Activated naive CD4-positive, alpha-beta T cell treated with anti-CD3 and anti-CD28 coated beads for 36 hours (primary cell): Measurements from ENCODE around the gene ZGPAT. TPM values are rescaled to one million over a fixed set of nuclear protein-coding genes. Genes with fewer than 3 reads are reported as not detected.
"Not testable (repeated sequence)": the region's sequence is repeated elsewhere in the genome, so short reads cannot be mapped to it uniquely, and the experiment has no call there.

ENCODE experiments used
- CTCF ChIA-PET: fragments of 350-600 bp; sonication (Branson Sonifier 250); formaldehyde crosslinking; loops from one replicate; lab custom pipeline; 2021; ENCODE audit warnings: antibody characterized with exemption; lab: Charles Lee
- DNase-seq: peaks from one replicate; pipeline ENCODE4 v3.0.0-alpha.2; 2020
- H3K27ac Mint-ChIP-seq: one replicate; pipeline ENCODE4 v1.8.0; 2021; ENCODE audit warnings: mild to moderate bottlenecking, mixed read lengths
- H3K27me3 Mint-ChIP-seq: one replicate; pipeline ENCODE4 v1.8.0; 2021; ENCODE audit warnings: low read depth, mixed read lengths
- H3K36me3 Mint-ChIP-seq: one replicate; pipeline ENCODE4 v1.8.0; 2021; ENCODE audit warnings: low read depth, mixed read lengths
- H3K4me1 Mint-ChIP-seq: one replicate; pipeline ENCODE4 v1.8.0; 2021; ENCODE audit warnings: low read depth, mixed read lengths
- H3K4me3 Mint-ChIP-seq: one replicate; pipeline ENCODE4 v1.8.0; 2021; ENCODE audit warnings: mild to moderate bottlenecking, moderate library complexity, mixed read lengths
- H3K9me3 Mint-ChIP-seq: one replicate; pipeline ENCODE4 v1.8.0; 2021; ENCODE audit warnings: mixed read lengths
- intact Hi-C: fragments of 100-400 bp; cut with micrococcal nuclease; formaldehyde crosslinking; loops from one replicate; pipeline ENCODE4 v1.15.1; 2023
- total RNA-seq, 2 experiments: library from RNA; stranded (reverse); gene quantifications; one replicate each; pipeline ENCODE4 v1.2.3, GENCODE V29; 2021

ZGPAT gene
- 10 to 100 TPM; 15.3 to 18.0 TPM for total RNA-seq

DNA sequence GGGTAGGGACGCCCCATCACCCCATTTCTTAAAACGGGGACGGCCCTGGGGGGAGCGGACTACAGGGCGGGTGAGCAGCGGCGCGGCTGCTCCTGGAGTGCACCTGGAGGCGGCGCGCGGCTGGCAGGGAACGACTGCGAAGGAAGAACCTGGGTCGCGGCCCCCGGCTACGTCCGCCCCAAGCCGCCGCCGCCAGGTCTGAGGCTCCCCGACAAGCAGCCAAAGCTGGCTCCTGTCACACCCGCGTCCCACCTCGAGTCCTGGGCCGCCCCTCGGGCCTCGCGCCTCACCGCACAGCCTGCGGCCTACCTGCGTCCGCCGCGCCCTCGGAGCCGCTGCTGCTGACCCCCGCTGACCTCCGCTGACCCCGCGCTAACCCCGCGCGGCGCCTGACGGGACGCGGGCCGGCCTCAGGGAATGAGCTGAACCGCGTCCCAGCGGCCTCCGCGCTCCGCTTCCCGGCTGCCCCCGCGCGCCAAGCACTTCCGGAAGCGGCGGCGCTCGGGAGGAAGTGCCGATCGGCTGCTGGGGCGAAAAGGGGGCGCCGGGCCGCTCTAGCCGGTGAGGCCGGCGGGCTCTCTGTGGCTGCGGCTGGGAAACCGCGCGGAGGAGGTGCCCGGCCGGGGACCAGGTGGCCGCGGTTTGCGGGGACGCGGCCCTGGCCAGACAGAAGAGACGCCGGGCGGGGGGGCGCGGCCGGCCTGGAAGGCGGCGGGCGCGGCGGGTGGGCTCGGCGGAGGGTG, at the start of gene ZGPAT, which contains the start of gene ARFRP1:
Gene ZGPAT, plus strand, starts transcription at position 482 of the 743 bp plus-strand sequence. CDS start 542 bp downstream, outside the sequence.
Gene ARFRP1, minus strand, starts transcription at position 419 of the 743 bp plus-strand sequence. CDS start 885 bp downstream, outside the sequence.
- CTCF ChIA-PET = interaction anchor here (0.6 to 1.9 kb wide), 13 partner anchors 10 to 188 kb away, joined by 3 to 15 read pairs (median 4); partner anchors contain the start of genes LIME1 and PTK6
- peaks cover 46% of the 10 kb centered on the region for H3K4me1 Mint-ChIP-seq
- H3K9me3 Mint-ChIP-seq = no peaks in the 10 kb centered on the region
- peak within 1 kb of the TSS; percentile 80 for H3K4me3 Mint-ChIP-seq
- H3K27ac Mint-ChIP-seq = peak within 1 kb of the TSS; percentile 86
- intact Hi-C loops = loop anchor here (1.0 to 2.0 kb wide), 7 partner anchors 29 to 249 kb away; partner anchors contain the start of genes GMEB2, LIME1, PTK6 and RTEL1
- H3K36me3 Mint-ChIP-seq = peaks cover 36% of the 10 kb centered on the region
- peak; percentile 90 for DNase-seq
- H3K27me3 Mint-ChIP-seq = no peaks in the 10 kb centered on the region

DNA sequence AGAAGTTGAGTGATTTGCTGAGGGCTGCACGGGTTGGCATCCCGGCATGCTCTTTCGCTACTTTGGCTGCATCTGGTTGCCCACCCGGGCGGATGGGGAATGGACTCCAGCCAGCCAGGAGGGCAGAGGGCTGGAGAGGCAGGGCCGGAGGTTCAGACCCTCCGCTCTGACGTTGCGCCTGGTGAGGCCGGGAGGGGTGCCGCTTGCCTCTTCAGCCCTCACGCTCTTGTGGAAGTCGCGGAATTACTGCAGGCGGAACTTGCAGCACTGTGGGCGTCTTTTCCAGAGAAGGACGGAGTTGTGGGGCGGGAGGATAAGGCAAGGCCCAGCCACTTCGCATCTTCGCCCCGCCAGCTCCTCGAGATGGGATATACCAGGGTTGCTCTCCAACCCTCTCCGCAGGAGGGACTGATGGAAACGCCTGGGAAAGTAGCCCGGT, 49.1 kb upstream of the ZGPAT start:
- CTCF ChIA-PET = interaction anchor here (0.8 kb wide), 1 partner anchor 17 kb away, joined by 5 read pairs; no protein-coding TSS in a partner anchor
- H3K4me1 Mint-ChIP-seq = peaks cover 37% of the 10 kb centered on the region
- peak overlapping the region; percentile 98 for H3K4me3 Mint-ChIP-seq
- H3K27me3 Mint-ChIP-seq = no peaks in the 10 kb centered on the region
- intact Hi-C loops = loop anchor here (1.0 to 10.0 kb wide), 8 partner anchors 28 to 406 kb away; partner anchors contain the start of genes ARFRP1, TCEA2 and UCKL1
- H3K27ac Mint-ChIP-seq = peak overlapping the region; percentile 93
- no peaks in the 10 kb centered on the region for H3K9me3 Mint-ChIP-seq
- H3K36me3 Mint-ChIP-seq = peaks cover 10% of the 10 kb centered on the region
- DNase-seq = no peak

GRCh38 chr20:63659370-63659769, 48.5 kb upstream of the ZGPAT start:
- CTCF ChIA-PET = no interaction called here
- H3K27ac Mint-ChIP-seq = no peak overlapping the region
- no peaks in the 10 kb centered on the region for H3K9me3 Mint-ChIP-seq
- peaks cover 31% of the 10 kb centered on the region for H3K4me1 Mint-ChIP-seq
- H3K27me3 Mint-ChIP-seq = no peaks in the 10 kb centered on the region
- no peak for DNase-seq
- peak overlapping the region; percentile 98 for H3K4me3 Mint-ChIP-seq
- intact Hi-C loops = loop anchor here (2.0 to 10.0 kb wide), 4 partner anchors 31 to 405 kb away; partner anchors contain the start of genes TCEA2 and UCKL1
- peaks cover 10% of the 10 kb centered on the region for H3K36me3 Mint-ChIP-seq

GRCh38 chr20:63660174-63660573, 47.7 kb upstream of the ZGPAT start:
- H3K9me3 Mint-ChIP-seq, H3K27ac Mint-ChIP-seq, H3K27me3 Mint-ChIP-seq, intact Hi-C loops, DNase-seq, CTCF ChIA-PET: not testable (repeated sequence)
- peaks cover 27% of the 10 kb centered on the region for H3K4me1 Mint-ChIP-seq
- peak overlapping the region; percentile 98 for H3K4me3 Mint-ChIP-seq
- peaks cover 13% of the 10 kb centered on the region for H3K36me3 Mint-ChIP-seq

- Mint-ChIP-seq H3K4me1 (peaks cover 27% of the 10 kb centered on the region), H3K4me3 (no peak overlapping the region), H3K36me3 (peaks cover 13% of the 10 kb centered on the region), H3K27me3 (no peaks in the 10 kb centered on the region), H3K9me3 (no peaks in the 10 kb centered on the region), H3K27ac (no peak overlapping the region)
- intact Hi-C loops = no loop called here
- no peak for DNase-seq
- CTCF ChIA-PET = interaction anchor here (1.5 kb wide), 1 partner anchor 124 kb away, joined by 3 read pairs; the partner anchor contains the start of gene PTK6
Measured at GRCh38 chr20:63660622-63661021, 47.2 kb upstream of the ZGPAT start.

DNA sequence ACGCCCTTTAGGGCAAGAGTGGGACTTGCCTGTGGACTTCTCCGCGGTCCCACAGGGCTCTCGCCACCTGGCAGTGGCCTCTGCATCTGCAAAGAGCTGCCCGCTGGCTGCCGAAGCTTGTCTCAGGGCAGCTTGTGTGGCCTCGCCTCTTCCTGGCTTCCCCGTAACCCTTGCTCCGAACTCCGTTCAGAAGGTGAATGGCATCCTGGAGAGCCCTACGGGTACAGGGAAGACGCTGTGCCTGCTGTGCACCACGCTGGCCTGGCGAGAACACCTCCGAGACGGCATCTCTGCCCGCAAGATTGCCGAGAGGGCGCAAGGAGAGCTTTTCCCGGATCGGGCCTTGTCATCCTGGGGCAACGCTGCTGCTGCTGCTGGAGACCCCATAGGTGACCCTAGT, 46.7 kb upstream of the ZGPAT start:
- DNase-seq = no peak
- no peak overlapping the region for H3K27ac Mint-ChIP-seq
- H3K27me3 Mint-ChIP-seq = no peaks in the 10 kb centered on the region
- H3K36me3 Mint-ChIP-seq = peaks cover 13% of the 10 kb centered on the region
- H3K4me1 Mint-ChIP-seq = peaks cover 27% of the 10 kb centered on the region
- no peak overlapping the region for H3K4me3 Mint-ChIP-seq
- intact Hi-C loops = no loop called here
- no peaks in the 10 kb centered on the region for H3K9me3 Mint-ChIP-seq
- CTCF ChIA-PET = interaction anchor here (1.5 kb wide), 1 partner anchor 124 kb away, joined by 3 read pairs; the partner anchor contains the start of gene PTK6

DNA sequence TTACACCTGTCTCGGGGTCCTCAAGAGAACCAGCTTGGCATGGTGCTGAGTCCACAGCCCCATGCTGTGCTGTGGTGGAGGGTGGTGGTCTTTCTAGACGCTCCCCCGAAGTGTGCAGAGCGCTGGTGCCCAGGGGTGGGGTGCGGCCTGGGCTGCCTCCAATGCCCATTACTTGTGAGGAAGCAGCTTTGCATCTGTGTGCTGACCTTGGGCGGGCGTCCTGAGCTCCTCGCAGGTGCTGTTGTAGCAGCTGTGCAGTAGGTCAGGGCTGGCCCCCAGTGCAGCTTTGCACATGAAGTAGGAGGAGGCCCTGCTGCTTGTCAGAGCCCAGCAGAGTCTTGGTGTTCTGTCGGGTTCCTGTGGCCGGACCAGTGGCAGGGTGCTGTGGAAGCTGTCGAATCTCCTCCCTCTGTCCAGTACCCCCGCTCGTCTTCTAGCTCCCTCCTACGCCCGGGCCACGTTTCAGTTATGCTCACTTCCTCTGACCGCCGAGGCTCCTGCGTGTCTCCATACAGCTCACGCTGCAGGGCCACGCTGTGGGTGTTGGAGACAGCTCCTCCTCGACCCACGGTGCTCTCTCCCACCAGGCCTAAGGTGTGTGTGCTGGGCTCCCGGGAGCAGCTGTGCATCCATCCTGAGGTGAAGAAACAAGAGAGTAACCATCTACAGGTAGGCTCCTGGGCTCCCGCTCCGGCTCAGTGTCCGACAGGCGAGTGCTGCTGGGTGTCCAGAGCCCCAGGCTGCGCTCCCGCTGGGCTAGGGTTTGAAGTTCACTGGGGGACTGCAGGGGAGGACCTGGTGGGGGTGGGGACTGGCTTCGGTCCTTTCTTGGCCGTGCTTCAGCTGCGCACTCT, 45.7 kb upstream of the ZGPAT start:
- CTCF ChIA-PET = interaction anchor here (1.5 kb wide), 1 partner anchor 125 kb away, joined by 3 read pairs; the partner anchor contains the start of gene PTK6
- Mint-ChIP-seq H3K27me3 (no peaks in the 10 kb centered on the region), H3K9me3 (no peaks in the 10 kb centered on the region), H3K4me1 (peaks cover 24% of the 10 kb centered on the region), H3K27ac (no peak overlapping the region), H3K4me3 (no peak overlapping the region), H3K36me3 (peaks cover 15% of the 10 kb centered on the region)
- no peak for DNase-seq
- intact Hi-C loops = no loop called here

DNA sequence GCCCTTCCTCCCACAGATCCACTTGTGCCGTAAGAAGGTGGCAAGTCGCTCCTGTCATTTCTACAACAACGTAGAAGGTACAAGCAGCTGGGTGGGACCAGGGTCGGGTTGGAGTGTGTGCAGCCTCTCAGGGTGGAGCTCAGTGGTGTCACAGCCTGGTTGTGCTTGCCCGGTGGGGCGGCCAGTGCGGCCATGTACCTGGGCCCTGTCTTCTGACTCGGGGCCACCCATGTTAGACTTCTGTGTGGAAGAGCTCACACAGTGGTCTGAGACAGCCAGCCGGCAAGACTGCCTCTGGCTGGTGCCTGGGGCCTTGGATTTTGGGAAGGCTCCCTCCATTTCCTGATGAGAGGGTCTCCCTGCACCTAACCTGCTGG, 45.0 kb upstream of the ZGPAT start:
- Mint-ChIP-seq H3K36me3 (peaks cover 17% of the 10 kb centered on the region), H3K9me3 (no peaks in the 10 kb centered on the region), H3K27me3 (no peaks in the 10 kb centered on the region), H3K4me1 (peaks cover 24% of the 10 kb centered on the region), H3K4me3 (no peak overlapping the region), H3K27ac (no peak overlapping the region)
- intact Hi-C loops = no loop called here
- CTCF ChIA-PET = no interaction called here
- DNase-seq = no peak

DNA sequence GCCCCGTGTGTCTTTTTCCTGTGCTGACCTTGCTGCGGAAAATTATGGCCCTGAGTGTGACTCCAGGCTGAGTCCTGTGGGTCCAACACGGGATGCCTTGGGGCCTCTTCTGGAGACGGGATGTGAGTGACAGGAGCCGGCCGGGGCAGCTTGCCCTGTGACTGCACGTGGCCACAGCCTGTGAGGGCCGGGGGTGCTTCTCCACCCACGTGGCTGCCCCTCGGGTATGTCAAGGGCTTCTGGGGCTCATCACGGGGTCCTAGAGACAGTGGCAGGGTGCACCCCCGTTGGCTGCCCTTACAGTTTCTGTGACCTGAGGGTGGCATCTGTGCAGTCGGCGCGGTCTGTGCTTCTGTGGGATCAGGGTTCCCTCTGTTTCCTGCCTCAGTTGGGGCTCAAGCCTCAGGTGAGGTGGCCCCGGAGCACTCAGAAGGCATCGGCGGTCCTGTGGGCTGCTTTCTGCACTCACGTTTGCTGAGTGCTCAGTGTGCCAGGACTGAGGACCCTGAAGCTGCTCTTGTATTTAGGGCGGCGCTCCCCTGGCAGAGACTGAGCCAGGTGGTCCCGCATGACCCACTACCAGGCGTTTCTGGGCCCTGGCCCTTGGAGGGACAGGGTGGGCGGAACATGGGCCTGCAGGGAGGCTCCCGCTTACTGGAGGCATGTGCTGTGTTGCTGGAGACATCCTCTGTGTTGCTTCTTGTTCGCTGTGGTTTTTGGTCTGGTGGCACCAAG, 44.3 kb upstream of the ZGPAT start:
- intact Hi-C loops = no loop called here
- Mint-ChIP-seq H3K9me3 (no peaks in the 10 kb centered on the region), H3K36me3 (peaks cover 20% of the 10 kb centered on the region), H3K4me1 (peaks cover 19% of the 10 kb centered on the region), H3K27me3 (no peaks in the 10 kb centered on the region), H3K27ac (no peak overlapping the region), H3K4me3 (no peak overlapping the region)
- CTCF ChIA-PET = no interaction called here
- no peak for DNase-seq

- no peak overlapping the region for H3K4me3 Mint-ChIP-seq
- H3K9me3 Mint-ChIP-seq = no peaks in the 10 kb centered on the region
- intact Hi-C loops = no loop called here
- peaks cover 13% of the 10 kb centered on the region for H3K4me1 Mint-ChIP-seq
- DNase-seq = no peak
- no peak overlapping the region for H3K27ac Mint-ChIP-seq
- H3K36me3 Mint-ChIP-seq = peaks cover 26% of the 10 kb centered on the region
- H3K27me3 Mint-ChIP-seq = no peaks in the 10 kb centered on the region
- CTCF ChIA-PET = no interaction called here
Measured at GRCh38 chr20:63664143-63664851, 43.5 kb upstream of the ZGPAT start.
